GM18511 (cell line): Measurements from ENCODE around the gene ITPR3.
"Not testable (repeated sequence)": the region's sequence is repeated elsewhere in the genome, so short reads cannot be mapped to it uniquely, and the experiment has no call there.

Experiments used
- ATAC-seq: cut with Tn5 transposase; IDR thresholded peaks from one replicate; pipeline ENCODE4 v1.9.1; 2021; ENCODE audit warnings: mild to moderate bottlenecking, moderate library complexity; ENCODE audit not compliant: unreplicated experiment

ITPR3 gene

DNA sequence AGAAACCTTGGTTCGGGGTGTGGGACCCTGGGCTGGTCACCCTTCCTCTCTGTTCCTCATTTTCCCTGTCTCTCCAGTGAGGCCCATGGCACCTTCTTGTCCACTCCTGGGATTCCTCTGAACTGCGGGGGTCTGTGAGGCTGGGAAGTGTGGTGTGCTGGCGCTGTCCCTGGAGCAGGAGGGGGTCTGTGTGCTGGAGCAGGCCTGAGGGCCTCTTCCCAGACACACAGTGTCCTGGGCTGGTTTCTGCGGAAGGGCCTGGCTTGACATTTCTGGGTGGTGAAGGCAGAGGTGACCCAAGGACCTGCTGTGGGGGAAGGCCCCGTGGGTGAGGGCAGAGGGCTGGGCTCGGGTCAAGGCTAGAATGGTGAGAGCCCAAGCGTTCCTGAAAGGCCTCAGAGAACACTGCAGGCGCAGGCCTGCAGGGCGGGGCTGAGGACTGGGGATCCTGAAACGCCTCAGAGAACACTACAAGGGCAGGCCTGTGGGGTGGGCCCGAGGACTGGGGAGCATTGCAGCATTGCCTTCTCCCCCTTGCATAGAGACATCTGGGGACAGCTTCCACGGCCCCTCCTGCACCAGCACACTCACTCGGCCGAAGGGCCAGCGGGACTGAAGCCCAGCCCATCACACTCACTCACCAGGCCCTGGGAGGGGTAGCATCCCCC lies 30.5 kb upstream of the ITPR3 start:
- ATAC-seq, result no peak

DNA sequence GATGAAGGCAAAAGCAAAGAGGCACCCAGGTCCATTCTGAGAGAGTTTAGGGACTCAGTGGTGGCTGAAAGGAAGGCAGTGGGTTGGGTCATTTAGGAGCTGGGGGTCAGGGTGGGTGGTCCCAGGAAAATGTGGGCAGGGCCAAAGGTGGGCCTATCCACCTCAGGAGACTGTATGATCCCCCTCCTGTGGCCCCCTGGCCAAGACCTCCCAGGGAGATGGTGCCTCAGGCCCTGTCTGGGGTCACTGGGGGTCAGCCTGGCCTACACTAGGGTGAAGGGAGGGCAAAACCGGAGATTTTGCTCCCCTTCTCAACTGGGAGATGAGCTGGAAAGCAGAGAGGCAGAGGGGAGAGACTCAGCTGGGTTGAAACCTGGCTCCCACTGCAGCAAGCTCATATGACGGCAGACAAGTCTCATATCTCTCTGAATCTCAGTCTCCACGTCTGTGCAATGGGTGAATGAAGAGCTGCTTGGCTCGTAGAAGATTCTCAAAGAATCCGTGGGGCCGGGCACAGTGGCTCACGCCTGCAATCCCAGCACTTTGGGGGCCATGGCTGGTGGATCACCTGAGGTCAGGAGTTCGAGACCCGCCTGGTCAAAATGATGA lies 29.6 kb upstream of the ITPR3 start:
- ATAC-seq, result no peak

DNA sequence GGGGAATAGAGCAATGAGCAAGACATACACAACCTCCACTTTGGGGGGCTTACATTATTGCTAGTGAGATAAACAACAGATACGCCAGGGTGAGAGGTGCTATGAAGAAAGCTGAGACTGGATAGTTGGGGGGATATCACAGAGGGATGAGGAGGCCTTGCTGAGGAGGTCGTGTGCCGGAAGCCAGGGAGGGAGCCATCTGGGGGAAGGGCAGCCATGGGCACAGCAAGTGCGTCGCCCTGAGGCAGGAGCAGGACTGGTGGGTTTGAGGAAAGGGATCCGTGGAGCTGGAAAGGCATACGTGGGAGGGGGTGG lies 28.9 kb upstream of the ITPR3 start:
- no peak for ATAC-seq

DNA sequence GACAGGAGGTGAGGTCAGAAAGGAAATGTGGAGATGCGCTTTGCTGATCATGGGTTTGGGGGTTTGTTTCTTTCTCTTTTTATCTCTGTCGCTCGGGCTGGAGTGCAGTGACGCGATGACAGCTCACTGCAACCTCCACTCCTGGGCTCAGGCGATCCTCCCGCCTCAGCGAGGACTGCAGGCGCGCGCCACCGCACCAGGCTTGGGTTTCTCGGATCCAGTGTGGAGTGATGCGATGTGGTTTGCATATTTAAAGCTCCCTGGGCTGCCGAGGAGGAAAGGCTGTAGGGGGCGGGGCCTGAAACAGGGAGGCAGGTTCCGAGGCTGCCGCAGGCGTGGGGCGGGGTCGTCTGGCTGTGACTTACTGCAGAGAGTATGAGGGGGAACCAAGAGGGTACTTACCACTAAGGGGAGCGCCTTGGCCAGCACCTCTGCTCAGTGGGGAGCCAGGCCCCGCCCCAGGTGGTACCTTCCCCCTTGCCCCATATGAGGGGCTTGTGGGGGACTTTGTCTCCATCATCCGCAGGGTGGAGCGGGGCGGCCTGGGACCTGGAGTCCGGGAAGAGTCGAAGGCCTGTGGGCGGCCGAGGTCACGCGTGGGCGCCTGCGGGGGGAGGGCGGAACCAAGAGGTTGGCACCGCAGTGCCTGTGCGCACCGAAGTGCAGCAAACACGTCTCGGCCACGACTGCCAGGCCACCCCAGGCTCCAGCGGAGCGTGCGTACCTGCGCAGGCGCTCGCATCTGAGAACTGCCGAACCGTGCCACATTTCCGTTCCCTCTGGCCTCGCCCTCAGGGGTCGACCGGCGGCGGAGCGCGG lies 28.3 kb upstream of the ITPR3 start:
- peak; percentile 59 for ATAC-seq

DNA sequence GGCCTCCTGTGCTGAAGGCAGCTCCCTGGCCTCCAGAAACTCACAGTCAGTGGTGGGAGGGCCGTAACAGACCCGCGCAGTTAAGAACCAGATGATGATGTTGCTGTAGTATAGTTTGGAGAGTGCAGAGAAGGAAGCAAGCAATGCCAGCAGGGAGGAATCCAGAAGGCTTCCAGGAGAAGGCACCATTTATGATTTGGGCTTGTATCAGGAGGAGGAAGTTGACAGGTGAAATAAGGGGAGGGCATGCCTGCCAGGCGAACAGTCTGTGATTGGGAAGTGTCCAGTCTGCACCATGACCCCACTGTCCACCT lies 27.8 kb upstream of the ITPR3 start:
- no peak for ATAC-seq

DNA sequence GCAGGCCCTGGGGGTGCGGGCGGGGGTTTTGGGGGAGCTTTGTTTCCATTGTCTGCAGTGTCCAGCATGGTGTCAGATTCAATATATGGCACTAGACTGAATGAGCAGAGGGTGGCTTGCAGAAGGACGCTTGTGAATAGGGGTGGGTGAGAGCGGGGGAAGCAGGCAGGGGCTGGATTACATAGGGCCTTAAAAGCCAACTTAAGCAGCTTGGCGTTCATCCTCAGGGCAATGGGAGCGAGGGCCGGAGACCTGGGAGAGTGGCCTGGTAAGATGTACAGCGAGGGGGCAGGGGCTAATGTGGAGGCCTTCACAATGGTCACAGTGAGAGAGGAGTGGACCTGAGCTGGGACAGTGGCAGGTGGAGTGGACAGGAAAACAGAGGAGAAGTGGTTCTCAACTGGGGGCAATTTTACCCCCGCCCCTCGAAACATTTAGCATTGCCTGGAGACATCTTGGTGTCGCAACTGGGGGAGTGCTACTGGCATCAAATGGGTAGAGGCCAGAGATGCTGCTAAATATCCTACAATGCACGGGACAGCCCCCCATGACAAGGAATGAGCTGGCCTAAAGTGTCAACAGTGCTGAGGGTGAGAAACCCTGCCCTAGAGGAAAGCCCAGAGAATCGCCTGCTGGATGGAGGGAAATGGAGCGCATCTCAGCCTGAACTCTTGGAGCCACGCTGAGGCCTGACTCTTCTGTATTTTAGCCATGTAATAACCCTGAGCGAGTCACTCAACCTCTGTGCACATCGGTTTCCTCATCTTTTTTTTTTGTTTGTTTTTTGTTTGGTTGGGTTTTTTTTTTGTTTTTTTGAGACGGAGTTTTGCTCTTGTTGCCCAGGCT lies 25.9 kb upstream of the ITPR3 start:
- ATAC-seq, result no peak

DNA sequence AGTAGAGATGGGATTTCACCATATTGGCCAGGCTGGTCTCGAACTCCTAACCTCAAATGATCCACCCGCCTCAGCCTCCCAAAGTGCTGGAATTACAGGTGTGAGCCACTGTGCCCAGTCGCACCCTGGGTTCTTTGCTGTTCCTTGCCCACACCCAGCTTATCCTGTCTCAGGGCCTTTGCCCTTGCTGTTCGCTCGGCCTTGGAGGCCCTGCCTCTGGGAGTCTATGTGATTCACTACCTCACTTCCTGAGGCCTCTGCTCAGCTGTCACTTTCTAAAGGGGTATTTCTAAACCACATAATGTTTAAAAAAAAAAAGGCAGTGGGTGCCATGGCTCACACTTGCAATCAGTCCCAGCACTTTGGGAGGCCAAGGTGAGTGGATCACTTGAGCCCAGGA lies 24.2 kb upstream of the ITPR3 start:
- not testable (repeated sequence) for ATAC-seq

DNA sequence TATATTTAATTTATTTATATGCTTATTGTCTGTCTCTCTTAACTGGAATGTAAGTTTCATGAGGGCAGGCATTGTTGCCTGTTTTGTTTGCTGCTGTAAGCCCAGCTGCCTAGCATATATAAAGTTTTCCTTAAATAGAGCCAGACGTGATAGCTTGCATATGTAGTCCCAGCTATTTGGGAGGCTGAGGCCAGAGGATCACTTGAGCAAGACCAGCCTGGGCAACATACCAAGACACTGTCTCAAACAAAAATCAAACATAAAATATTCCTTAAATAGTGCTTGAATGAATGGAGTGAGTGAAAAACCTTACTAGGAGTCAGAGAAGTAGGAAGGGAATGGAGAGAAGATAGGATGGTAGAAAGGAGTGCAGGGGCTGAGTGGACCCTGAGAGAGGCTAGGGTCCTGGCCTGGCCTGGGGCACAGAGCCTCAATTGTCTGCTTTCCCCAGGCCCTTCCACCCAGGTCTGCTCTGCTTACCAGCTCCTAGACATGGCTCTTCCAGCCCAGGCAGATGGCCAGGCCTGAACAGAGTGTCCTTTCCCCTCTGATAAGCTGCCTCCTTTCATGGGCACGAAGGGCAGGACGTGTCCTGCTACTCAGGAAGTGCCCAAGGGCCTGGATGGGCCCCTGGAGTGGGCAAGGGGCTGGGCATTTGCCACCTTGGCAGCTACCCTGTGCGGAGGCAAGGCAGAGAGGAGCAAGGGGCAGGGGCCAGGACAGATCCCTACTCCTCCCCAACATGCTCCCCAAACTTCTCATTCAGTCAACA lies 23.4 kb upstream of the ITPR3 start:
- ATAC-seq, result no peak

DNA sequence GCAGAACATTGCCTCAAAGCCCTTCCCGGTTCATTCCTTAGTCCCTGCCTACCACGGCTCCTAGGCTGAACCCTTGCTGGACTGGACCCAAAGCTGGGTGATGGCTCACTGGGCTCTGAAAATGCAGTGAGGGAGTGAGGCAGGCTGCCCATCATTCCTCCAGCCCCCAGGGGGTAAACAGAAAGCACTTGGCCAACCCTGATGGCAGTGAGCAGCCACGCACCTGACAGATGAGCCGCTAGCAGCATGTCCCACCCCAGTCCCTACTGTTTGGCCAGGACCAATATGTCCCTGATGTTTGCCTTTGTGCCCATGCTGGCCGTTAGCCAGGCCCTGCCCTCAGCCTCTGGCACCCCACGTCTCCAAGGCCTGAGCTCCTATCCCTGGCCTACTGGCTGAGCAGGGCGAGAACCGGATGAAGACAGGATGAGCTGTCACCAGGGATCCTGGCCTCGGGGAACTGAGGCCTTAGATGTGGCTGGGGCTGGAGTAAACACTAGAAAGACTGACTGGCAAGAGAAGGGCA lies 21.6 kb upstream of the ITPR3 start:
- no peak for ATAC-seq

DNA sequence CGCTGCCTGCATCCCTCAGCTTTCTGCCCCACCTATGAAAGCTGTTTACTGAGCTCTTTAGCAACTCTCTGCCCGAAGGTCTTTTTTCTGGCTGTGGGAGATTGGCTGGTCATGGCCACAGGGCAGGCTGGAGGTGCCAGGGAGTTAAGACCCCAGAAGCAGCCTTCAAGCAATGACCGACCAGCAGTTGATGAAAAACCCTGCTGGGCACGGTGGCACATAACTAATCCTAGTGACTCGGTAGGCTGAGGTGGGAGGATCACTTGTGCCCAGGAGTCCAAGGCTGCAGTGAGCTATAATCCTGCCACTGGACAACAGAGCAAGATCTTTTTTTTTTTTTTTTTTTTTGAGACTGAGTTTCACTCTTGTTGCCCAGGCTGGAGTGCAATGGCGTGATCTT lies 20.4 kb upstream of the ITPR3 start:
- no peak for ATAC-seq

DNA sequence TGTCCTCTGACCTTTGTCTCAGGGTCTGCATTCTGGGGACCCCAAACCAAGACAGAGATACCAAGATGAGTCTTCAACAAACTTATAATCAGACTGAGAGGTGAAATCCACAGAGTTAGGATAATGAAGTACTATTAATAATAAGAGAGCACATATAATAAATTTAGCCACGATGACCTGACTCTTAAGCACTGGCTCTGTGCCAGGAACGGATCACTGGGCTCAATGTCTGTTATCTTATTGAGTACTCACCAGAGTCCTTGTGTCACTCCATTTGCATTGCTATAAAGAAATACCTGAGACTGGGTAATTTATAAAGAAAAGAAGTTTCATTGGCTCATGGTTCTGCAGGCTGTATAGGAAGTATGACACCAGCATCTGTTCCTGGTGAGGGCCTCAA lies 18.9 kb upstream of the ITPR3 start:
- ATAC-seq, result no peak

DNA sequence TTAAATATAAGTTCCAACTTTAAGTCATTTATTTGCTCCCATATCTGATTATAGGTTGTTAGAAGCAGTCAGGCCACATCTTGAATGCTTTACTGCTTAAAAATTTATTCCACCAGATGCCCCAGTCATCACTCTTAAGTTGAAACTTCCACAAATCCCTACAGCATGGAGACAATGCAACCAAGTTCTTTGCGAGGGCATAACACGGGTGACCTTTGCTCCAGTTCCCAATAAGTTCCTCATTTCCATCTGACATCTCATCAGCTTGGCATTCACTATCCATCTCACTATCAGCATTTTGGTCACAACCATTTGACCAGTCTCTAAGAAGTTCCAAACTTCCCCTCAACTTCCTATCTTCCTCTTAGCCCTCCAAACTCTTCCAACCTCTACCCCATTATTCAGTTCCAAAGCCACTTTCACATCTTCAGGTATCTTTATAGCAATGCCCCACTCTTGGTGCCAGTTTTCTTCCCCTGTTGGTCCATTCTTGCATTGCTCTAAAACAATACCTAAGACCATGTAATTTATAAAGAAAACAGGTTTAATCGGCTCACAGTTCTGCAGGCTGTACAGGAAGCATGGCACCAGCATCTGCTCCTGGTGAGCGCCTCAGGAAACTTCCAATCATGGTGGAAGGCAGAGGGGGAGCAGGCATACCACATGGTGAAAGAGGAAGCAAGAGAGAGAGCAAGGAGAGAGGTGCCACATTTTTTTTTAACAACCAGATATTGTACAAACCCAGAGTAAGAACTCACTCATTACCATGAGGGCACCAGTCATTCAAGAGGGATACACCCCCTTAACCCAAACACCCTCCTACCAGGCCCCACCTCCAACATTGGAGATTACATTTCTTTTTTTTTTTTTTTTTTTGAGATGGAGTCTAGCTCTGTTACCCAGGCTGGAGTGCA lies 15.9 kb upstream of the ITPR3 start:
- no peak for ATAC-seq

DNA sequence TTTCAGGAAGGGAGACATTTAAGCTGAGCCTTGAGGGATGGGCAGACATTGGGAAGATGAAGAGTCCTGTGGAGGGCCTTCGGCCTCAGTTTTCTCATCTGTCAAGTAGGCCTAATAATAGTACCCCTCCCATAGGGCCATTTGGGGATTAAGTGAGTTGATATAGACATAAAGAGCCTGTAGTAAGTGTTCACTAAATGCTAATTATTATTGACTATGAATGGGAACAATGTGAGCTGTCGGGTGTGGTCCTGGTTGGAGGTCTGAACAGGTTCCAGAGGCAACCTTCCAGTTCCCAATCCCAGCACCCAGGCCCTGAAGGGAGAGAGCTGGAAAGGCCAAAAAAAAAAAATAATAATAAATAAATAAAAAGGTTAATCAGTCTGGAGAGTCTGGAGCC lies 14.5 kb upstream of the ITPR3 start:
- ATAC-seq, result no peak

DNA sequence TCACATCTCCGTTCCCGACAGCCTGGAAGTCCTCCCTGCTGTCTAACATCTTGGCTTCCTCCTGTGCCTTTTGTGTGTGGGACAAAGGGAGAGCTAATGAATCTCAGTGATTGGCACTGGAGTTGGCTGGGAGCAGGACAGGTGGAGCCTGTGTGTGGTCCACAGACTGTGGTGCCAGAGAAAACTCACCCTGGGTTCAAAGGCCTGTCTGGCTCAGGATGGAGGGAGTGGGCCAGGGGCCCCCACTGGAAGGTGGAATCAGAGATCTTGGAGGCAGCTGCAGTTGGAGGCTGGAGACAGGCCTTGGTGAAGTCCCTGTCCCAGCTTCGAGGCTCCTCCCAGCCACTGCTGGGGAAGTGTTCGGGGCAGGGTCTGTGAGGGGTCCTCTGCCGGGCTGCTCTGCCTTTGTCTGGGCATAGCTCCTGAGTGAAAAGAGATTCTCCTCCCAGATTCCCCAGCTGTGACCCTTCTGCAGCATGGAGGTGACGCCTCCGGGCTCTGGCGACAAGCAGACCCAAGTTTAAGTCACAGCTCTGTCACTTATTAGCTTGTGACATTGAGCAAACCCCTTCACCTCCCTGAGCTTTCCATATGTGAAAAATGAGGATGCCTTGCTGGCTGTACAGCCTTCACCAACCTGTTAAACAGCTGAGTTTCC lies 13.9 kb upstream of the ITPR3 start:
- no peak for ATAC-seq

DNA sequence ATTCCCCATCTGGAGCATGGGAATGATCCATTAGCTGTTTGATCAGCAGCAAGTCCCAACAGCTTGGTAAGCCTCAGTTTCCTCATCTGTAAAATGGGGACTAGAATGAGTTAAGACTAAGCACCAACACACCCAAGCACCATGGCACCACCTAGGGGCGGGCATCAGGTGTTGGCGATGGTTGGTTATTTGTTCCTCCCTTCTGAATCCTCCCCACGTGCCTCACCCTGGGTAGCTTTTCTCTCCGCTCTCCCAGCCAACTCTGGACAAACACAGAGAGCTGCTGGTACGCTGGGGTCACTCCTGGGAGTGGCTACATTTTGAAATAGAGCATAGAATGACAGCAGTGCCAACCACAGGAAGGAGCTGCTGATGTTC lies 13.3 kb upstream of the ITPR3 start:
- no peak for ATAC-seq

DNA sequence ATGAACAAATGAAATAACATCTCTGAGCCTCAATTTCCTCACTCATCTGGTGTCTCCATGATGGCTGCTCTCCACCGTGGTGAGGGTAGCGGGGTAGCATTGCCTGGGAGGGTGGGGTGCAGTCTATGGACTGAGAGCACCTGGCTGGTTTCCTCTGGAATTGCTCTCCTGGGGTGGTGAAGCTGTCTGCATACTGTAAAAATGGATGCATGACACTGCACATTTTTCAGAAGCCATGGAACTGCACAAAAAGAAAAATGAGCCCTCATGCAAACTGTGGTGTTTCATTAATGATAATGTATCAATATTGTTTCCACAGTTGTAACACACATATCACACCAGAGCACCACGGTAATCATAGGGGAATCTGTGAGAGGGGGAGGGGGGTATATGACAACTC lies 12.1 kb upstream of the ITPR3 start:
- ATAC-seq, result no peak

DNA sequence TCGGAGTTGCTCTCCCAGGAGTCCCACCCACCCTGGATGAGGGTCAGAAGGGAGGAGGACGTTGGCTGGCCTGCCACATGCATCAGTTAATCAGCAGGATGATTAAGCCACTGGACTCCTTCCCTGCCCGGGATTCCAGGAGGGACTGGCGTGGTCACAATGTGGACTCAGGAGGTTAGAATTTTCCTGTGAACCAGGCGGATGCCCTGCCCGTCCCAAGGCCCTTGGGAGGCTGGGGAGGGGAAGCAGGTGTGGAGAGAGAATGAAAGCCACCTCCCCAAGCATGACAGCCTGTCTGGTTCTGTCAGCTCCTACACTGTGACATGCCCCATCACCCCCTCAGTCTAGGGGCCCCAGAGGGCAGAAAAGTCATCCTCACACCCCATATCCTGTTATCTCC lies 11.6 kb upstream of the ITPR3 start:
- no peak for ATAC-seq

DNA sequence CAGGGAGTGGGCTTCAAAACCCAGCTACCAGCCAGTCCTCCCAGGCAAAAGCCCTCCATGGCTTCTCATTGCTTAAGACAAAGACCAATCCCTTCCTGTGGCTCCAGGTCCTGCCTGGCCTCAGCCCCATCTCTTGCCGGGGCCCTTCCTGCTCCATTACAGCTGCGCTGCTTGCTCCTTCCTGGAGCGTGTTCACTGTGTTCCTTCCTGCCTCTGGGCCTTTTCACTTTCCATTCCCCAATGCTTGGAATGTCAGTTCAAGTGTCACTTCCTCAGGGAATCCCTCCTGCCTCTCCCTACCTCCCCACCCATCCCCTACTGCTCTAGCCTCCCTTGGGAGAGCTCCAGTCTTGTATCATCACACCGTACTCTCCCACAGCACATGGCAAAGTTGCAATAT lies 11.1 kb upstream of the ITPR3 start:
- ATAC-seq, result no peak
